GM20000 (cell line): ENCODE data around the gene LPAR6.

ENCODE experiments used
- DNase-seq: peaks from one replicate; pipeline ENCODE4 v3.0.0; 2012; ENCODE audit warnings: low spot score
- TF ChIP-seq, protein P1 (sequence below): IDR thresholded peaks from 2 replicates; pipeline ENCODE4 v1.5.1; 2012; ENCODE audit warnings: mild to moderate bottlenecking, control low read depth; ENCODE audit errors: extremely low read depth, missing control alignments

LPAR6 gene

GRCh38 chr13:48402325-48402932 lies 10.5 kb downstream of the LPAR6 start:
- DNase-seq, result no peak
- TF ChIP-seq, protein P1, sequence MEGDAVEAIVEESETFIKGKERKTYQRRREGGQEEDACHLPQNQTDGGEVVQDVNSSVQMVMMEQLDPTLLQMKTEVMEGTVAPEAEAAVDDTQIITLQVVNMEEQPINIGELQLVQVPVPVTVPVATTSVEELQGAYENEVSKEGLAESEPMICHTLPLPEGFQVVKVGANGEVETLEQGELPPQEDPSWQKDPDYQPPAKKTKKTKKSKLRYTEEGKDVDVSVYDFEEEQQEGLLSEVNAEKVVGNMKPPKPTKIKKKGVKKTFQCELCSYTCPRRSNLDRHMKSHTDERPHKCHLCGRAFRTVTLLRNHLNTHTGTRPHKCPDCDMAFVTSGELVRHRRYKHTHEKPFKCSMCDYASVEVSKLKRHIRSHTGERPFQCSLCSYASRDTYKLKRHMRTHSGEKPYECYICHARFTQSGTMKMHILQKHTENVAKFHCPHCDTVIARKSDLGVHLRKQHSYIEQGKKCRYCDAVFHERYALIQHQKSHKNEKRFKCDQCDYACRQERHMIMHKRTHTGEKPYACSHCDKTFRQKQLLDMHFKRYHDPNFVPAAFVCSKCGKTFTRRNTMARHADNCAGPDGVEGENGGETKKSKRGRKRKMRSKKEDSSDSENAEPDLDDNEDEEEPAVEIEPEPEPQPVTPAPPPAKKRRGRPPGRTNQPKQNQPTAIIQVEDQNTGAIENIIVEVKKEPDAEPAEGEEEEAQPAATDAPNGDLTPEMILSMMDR, result no peak

GRCh38 chr13:48401480-48401879 lies 11.4 kb downstream of the LPAR6 start:
- TF ChIP-seq, protein P1, result no peak
- no peak for DNase-seq

- DNase-seq, result peak; percentile 9
- TF ChIP-seq, protein P1, result no peak
Measured at GRCh38 chr13:48400850-48401291, 12.0 kb downstream of the LPAR6 start.

GRCh38 chr13:48400090-48400694 lies 12.7 kb downstream of the LPAR6 start:
- TF ChIP-seq, protein P1, result no peak
- DNase-seq, result no peak

- DNase-seq, result no peak
- TF ChIP-seq, protein P1, result no peak
Measured at GRCh38 chr13:48398450-48399095, 14.3 kb downstream of the LPAR6 start.

DNA sequence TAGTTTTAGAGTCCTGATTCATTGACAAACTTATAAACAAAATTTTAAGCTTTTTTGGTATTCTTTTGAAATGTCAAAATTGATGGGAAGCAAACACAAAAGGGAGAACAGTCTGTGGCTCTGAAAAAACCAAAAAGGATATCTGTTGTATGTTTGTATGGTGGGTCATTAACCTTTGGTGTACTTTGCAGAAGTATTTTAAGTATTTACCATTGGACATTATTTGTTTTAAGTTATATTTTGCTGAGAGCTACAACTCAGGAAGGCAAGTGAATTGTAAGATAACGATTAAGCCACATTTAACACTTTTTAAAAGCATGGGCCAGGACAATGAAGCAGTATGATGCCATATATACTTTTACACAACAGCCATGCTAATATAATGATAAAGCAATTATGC lies 15.2 kb downstream of the LPAR6 start:
- TF ChIP-seq, protein P1, result no peak

GRCh38 chr13:48393698-48394085 lies 19.2 kb downstream of the LPAR6 start:
- DNase-seq, result no peak

More for the DNA sequence above, 15.2 kb downstream of the LPAR6 start:
- DNase-seq, result no peak

More at GRCh38 chr13:48393698-48394085, 19.2 kb downstream of the LPAR6 start:
- TF ChIP-seq, protein P1, result no peak
